Esophagus squamous epithelium (tissue), 4 donors: ENCODE measurements around the gene LYPD4.

Experiments
- POLR2A ChIP-seq, 4 donors: fragments of 450-650 bp; IDR thresholded peaks; one replicate each; pipeline ENCODE4 v1.6.1; 2017; ENCODE audit warnings: antibody characterized with exemption in 4 of 4, mild to moderate bottlenecking in 4 of 4, moderate library complexity in 3 of 4
- TF ChIP-seq, protein P1 (sequence below), 6 experiments: fragments of 450-650 bp in 4 of 6; fragments of 200-600 bp in 2 of 6; sonication (generic) in 2 of 6; IDR thresholded peaks; one replicate each; pipeline ENCODE4 v1.5.1; 2016 to 2019; ENCODE audit warnings: antibody characterized with exemption in 6 of 6, mild to moderate bottlenecking in 4 of 6, moderate library complexity in 4 of 6

DNA sequence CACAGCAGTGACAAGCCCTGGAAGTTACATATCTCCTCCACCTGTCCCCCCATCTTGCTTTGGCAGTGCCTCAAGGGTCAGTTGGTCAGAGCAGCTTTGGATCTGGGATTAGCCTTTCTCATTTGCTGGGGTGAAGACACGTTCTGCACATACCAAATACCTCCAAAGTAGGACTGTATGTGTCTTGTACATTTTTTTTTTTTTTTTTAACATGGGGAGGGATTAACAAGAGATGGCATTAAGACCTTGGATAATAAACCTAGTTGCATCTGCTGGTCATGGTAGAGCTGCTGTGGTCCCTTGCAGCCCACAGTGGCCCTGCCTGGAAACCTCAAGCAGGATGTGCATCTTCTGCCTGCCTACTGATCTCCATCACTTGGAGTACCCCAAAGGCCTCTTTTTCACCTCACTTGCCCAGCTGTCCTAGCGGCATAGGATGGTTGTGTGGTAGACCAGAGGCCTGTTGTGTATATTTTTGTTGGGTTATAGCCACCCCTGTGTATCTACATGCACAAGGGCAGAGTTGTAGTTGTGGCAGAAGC is 18.0 kb upstream of the LYPD4 start:
- TF ChIP-seq POLR2A (IDR thresholded peaks at IDR 0.05) = no peak
- TF ChIP-seq, protein P1, sequence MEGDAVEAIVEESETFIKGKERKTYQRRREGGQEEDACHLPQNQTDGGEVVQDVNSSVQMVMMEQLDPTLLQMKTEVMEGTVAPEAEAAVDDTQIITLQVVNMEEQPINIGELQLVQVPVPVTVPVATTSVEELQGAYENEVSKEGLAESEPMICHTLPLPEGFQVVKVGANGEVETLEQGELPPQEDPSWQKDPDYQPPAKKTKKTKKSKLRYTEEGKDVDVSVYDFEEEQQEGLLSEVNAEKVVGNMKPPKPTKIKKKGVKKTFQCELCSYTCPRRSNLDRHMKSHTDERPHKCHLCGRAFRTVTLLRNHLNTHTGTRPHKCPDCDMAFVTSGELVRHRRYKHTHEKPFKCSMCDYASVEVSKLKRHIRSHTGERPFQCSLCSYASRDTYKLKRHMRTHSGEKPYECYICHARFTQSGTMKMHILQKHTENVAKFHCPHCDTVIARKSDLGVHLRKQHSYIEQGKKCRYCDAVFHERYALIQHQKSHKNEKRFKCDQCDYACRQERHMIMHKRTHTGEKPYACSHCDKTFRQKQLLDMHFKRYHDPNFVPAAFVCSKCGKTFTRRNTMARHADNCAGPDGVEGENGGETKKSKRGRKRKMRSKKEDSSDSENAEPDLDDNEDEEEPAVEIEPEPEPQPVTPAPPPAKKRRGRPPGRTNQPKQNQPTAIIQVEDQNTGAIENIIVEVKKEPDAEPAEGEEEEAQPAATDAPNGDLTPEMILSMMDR (IDR thresholded peaks at IDR 0.05) = no peak
